RWPE2 (cell line): ENCODE results near the gene MMP14.

ENCODE experiments used
- ATAC-seq: fragments of 200-7000 bp; cut with Tn5 transposase; 3 replicates; pipeline ENCODE4 v1.9.1; 2021; ENCODE audit warnings: low read depth
- DNase-seq: peaks from one replicate; pipeline ENCODE4 v3.0.0-alpha.2; 2020; ENCODE audit warnings: low spot score
- H3K27ac ChIP-seq: fragments of 450-650 bp; 2 replicates; pipeline ENCODE4 v1.5.1; 2017; ENCODE audit warnings: mild to moderate bottlenecking; ENCODE audit not compliant: poor library complexity, severe bottlenecking
- H3K27me3 ChIP-seq: fragments of 250-450 bp; sonication (Bioruptor Pico); 2 replicates; pipeline ENCODE4 v1.5.1; 2021; ENCODE audit warnings: mild to moderate bottlenecking, moderate library complexity; ENCODE audit not compliant: insufficient read depth, poor library complexity, severe bottlenecking
- H3K36me3 ChIP-seq: fragments of 250-450 bp; sonication (Bioruptor Pico); 2 replicates; pipeline ENCODE4 v1.5.1; 2020; ENCODE audit warnings: low read depth, mild to moderate bottlenecking, moderate library complexity
- H3K4me1 ChIP-seq: fragments of 250-450 bp; sonication (Bioruptor Pico); 2 replicates; pipeline ENCODE4 v1.5.1; 2021; ENCODE audit warnings: mild to moderate bottlenecking, moderate library complexity; ENCODE audit not compliant: insufficient read depth, poor library complexity, severe bottlenecking
- H3K4me3 ChIP-seq: fragments of 250-450 bp; sonication (Bioruptor Pico); 2 replicates; pipeline ENCODE4 v1.5.1; 2021; ENCODE audit warnings: mild to moderate bottlenecking, moderate library complexity; ENCODE audit not compliant: severe bottlenecking
- H3K9me3 ChIP-seq: fragments of 250-450 bp; sonication (Bioruptor Pico); 2 replicates; pipeline ENCODE4 v1.5.1; 2021; ENCODE audit warnings: mild to moderate bottlenecking, moderate library complexity; ENCODE audit not compliant: severe bottlenecking
- TF ChIP-seq, protein P1 (sequence below): fragments of 450-650 bp; IDR thresholded peaks from one replicate; pipeline ENCODE4 v1.5.1; 2017; ENCODE audit warnings: mild to moderate bottlenecking, moderate library complexity; ENCODE audit not compliant: poor library complexity, severe bottlenecking

Gene MMP14

DNA sequence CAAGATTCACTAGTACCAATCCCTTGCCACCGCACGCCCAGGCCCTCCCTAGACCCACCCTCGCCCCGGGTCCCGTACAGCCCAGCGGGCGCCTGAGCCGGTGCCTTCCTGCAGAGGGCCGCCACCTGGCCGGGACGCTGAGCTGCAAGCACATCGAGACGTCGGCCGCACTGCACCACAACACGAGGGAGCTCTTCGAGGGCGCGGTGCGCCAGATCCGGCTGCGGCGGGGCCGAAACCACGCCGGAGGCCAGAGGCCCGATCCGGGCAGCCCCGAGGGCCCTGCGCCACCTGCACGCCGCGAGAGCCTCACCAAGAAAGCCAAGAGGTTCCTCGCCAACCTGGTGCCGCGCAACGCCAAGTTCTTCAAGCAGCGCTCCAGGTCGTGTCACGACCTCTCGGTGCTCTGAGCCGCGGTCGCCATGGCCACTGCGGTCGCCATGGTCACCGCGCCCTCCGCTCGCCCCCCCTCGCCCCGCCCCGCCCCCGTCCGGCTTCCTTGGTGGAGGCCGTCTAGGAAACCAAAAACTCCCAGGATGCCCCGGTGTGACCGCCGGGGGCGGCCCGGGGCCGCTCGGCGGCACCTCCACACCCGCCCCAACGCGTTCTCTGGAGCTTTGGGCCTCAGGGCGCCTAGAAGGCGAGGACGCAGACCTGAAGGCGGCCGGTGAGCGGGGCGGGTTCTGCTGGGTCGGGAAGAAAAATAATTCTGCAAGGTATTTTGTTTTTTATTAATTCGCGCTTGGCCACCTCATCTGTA is 50.3 kb downstream of the MMP14 start:
- peaks cover 10% of the 10 kb centered on the region for H3K4me1 ChIP-seq
- no peaks in the 10 kb centered on the region for H3K27me3 ChIP-seq
- no peaks in the 10 kb centered on the region for H3K9me3 ChIP-seq
- H3K4me3 ChIP-seq = peak overlapping the region; percentile 50
- no peaks in the 10 kb centered on the region for H3K36me3 ChIP-seq
- TF ChIP-seq, protein P1, sequence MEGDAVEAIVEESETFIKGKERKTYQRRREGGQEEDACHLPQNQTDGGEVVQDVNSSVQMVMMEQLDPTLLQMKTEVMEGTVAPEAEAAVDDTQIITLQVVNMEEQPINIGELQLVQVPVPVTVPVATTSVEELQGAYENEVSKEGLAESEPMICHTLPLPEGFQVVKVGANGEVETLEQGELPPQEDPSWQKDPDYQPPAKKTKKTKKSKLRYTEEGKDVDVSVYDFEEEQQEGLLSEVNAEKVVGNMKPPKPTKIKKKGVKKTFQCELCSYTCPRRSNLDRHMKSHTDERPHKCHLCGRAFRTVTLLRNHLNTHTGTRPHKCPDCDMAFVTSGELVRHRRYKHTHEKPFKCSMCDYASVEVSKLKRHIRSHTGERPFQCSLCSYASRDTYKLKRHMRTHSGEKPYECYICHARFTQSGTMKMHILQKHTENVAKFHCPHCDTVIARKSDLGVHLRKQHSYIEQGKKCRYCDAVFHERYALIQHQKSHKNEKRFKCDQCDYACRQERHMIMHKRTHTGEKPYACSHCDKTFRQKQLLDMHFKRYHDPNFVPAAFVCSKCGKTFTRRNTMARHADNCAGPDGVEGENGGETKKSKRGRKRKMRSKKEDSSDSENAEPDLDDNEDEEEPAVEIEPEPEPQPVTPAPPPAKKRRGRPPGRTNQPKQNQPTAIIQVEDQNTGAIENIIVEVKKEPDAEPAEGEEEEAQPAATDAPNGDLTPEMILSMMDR = peak; percentile 20
- peak overlapping the region; percentile 76 for H3K27ac ChIP-seq
- DNase-seq (no peak), ATAC-seq (peak; percentile 53)

DNA sequence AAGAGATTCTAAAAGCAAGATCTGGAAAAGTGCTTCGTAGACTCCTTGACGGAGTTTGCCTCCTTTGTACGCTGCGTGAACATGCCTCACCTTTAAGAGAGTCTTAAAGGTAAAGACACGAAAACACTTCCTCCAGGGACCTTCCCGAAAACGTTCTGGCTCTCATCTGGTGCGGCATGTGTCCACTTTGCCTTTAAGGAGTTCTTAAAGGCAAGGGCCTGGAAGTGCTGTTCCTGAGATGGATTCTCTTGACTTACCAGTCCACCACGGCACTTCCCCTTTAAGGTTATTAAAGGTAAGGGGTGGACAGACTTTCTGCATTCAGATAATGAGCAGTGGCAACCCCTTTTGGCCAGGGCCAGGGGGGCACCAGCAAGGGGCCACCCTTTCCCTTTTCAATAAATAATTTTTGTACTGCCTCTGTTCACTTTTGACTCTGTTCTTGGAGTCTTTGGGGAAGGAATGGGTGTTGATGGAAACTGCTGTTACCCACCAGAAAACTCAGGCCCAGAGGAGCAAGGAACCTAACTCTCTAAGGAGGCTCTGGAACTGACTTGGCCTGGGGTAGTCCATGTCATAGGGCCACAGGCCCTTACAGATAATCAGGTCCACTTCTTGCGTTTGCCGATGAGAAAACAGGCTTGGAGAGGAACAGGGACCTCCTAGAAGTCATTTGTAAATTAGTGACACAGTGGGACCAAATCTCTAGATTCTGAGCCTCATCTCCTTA is 51.0 kb downstream of the MMP14 start:
- TF ChIP-seq, protein P1 = no peak
- Histone ChIP-seq H3K36me3 (no peaks in the 10 kb centered on the region), H3K9me3 (no peaks in the 10 kb centered on the region), H3K27ac (peak overlapping the region; percentile 76), H3K27me3 (no peaks in the 10 kb centered on the region), H3K4me3 (peak overlapping the region; percentile 50), H3K4me1 (peaks cover 10% of the 10 kb centered on the region)
- DNase-seq = no peak
- peak; percentile 83 for ATAC-seq

DNA sequence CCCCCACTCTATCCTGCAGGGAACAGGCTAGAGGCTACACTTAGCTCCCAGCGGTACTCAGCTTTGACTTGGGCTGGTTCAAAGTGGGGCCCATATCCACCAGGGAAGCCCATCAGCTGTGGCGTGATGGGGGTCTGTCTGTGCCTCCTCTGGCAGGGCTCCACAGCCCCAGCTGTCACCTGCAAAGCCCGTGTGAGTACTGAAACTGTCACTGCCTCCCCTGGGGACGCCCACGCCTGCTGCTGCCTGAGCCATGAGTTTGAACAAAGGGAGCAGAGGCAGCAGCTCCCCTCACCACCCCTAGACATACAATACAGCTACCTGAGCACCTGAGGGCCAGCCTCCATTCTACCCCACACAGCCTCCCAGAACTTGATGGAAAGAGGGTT is 51.6 kb downstream of the MMP14 start:
- DNase-seq = no peak
- H3K27ac ChIP-seq = peak overlapping the region; percentile 76
- H3K4me3 ChIP-seq = peak overlapping the region; percentile 50

DNA sequence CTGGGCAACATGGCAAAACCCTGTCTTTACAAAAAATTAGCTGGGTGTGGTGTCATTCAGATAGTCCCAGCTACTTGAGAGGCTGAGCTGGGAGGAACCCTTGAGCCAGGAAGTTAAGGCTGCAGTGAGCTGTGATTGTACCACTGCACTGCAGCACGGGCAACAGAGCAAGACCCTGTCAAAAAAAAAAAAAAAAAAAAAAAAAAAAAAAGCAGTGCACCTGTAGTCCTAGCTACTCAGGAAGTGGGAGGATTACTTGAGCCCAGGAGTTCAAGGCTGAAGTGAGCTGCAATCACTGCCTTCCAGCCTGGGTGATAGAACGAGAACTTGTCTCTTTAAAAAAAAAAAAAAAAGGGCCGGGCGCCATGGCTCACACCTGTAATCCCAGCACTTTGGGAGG is 52.3 kb downstream of the MMP14 start:
- Histone ChIP-seq H3K27ac (no peak overlapping the region), H3K9me3 (no peaks in the 10 kb centered on the region), H3K36me3 (no peaks in the 10 kb centered on the region), H3K4me1 (peaks cover 7% of the 10 kb centered on the region), H3K27me3 (no peaks in the 10 kb centered on the region), H3K4me3 (no peak overlapping the region)
- ATAC-seq (no peak), DNase-seq (no peak)
- TF ChIP-seq, protein P1 = no peak

More for the DNA sequence above, 51.6 kb downstream of the MMP14 start:
- ATAC-seq = no peak
- TF ChIP-seq, protein P1 = no peak
- Histone ChIP-seq H3K36me3 (no peaks in the 10 kb centered on the region), H3K27me3 (no peaks in the 10 kb centered on the region), H3K9me3 (no peaks in the 10 kb centered on the region), H3K4me1 (peaks cover 7% of the 10 kb centered on the region)
